GM19397 (cell line): ENCODE data around the gene NATD1.
"Not testable (repeated sequence)": the region's sequence is repeated elsewhere in the genome, so short reads cannot be mapped to it uniquely, and the experiment has no call there.

Experiments used
- ATAC-seq: cut with Tn5 transposase; IDR thresholded peaks from one replicate; pipeline ENCODE4 v1.9.1; 2021; ENCODE audit warnings: mild to moderate bottlenecking, moderate library complexity; ENCODE audit not compliant: unreplicated experiment

NATD1 gene

GRCh38 chr17:21196126-21196525, 57.1 kb downstream of the NATD1 start:
- no peak for ATAC-seq

GRCh38 chr17:21194703-21195102, 58.5 kb downstream of the NATD1 start:
- ATAC-seq, result no peak

GRCh38 chr17:21194226-21194625, 59.0 kb downstream of the NATD1 start:
- no peak for ATAC-seq

- no peak for ATAC-seq
Measured at GRCh38 chr17:21193031-21193430, 60.2 kb downstream of the NATD1 start.

- not testable (repeated sequence) for ATAC-seq
Measured at GRCh38 chr17:21192414-21192813, 60.8 kb downstream of the NATD1 start.

- ATAC-seq, result no peak
Measured at GRCh38 chr17:21191698-21192097, 61.5 kb downstream of the NATD1 start.

GRCh38 chr17:21190078-21190477, 63.1 kb downstream of the NATD1 start:
- ATAC-seq, result no peak

GRCh38 chr17:21189361-21189760, 63.8 kb downstream of the NATD1 start:
- no peak for ATAC-seq
